Stimulated activated naive B cell treated with anti-CD40 and anti-IgM and Interleukin-4, amounts not matched to agents 10 μg/mL and 1 μg/mL and 100 μg/mL, for 72 hours (primary cell): ENCODE data around the gene CRACR2A.

Source experiments
- ATAC-seq, 2 donors: fragments of 150-1000 bp; cut with Tn5 transposase; replicated peaks; 2 replicates each; pipeline ENCODE4 v1.10.0; 2021; ENCODE audit warnings: moderate library complexity in 1 of 2
- DNase-seq: peaks from one replicate; pipeline ENCODE4 v3.0.0; 2021
- H3K27ac Mint-ChIP-seq: one replicate; pipeline ENCODE4 v1.8.0; 2022; ENCODE audit warnings: mild to moderate bottlenecking, mixed read lengths
- H3K27me3 Mint-ChIP-seq, 2 donors: one replicate each; pipeline ENCODE4 v1.8.0; 2022; ENCODE audit warnings: mixed read lengths in 2 of 2
- H3K36me3 Mint-ChIP-seq, 2 donors: one replicate each; pipeline ENCODE4 v1.8.0; 2022; ENCODE audit warnings: mixed read lengths in 2 of 2, mild to moderate bottlenecking in 1 of 2
- H3K4me1 Mint-ChIP-seq, 2 donors: one replicate each; pipeline ENCODE4 v1.8.0; 2022; ENCODE audit warnings: mixed read lengths in 2 of 2, mild to moderate bottlenecking in 1 of 2
- H3K4me3 Mint-ChIP-seq, 2 donors: one replicate each; pipeline ENCODE4 v1.8.0; 2022; ENCODE audit warnings: mild to moderate bottlenecking in 2 of 2, mixed read lengths in 2 of 2, moderate library complexity in 1 of 2
- H3K9me3 Mint-ChIP-seq, 2 donors: one replicate each; pipeline ENCODE4 v1.8.0; 2022; ENCODE audit warnings: mixed read lengths in 2 of 2, mild to moderate bottlenecking in 1 of 2

CRACR2A gene

DNA sequence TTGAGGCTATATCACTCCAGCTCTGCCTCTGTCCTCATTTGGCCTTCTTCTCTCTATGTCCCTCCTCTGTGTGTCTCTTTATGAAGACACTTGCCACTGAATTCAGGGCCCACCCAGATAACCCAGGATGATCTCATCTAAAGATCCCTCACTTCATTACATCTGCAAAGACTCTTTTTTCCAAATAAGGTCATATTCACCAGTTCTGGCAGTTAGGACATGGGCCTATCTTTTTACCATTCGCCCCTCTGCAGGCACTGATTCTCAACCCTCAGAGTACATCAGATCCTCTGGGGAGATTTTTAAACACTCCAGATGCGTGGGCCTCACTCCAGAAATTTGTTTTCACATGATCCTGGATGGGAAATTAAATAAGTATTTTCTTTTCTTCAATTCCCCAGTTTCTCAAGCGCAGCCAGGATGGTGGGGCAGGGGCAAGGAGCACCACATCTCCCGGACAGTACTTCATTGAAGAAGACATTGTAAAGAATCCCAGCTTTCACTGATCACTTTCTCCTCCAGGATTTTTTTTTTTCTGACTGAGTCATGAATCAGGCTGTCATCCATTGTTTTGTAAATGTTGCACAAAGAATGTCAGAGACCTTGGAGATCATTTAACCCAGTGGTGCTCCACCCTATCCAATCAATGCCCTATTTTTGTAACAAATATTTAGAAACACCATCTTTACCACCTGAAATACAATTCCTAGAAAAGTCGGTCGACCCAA, 27.4 kb downstream of the CRACR2A start:
- Mint-ChIP-seq H3K4me3 (no peak overlapping the region), H3K9me3 (no peaks in the 10 kb centered on the region), H3K4me1 (peaks cover 9 to 13% of the 10 kb centered on the region in 2 donors), H3K27me3 (no peaks in the 10 kb centered on the region), H3K36me3 (peaks cover 56 to 81% of the 10 kb centered on the region in 2 donors), H3K27ac (no peak overlapping the region)
- DNase-seq, result no peak
- no peak for ATAC-seq

DNA sequence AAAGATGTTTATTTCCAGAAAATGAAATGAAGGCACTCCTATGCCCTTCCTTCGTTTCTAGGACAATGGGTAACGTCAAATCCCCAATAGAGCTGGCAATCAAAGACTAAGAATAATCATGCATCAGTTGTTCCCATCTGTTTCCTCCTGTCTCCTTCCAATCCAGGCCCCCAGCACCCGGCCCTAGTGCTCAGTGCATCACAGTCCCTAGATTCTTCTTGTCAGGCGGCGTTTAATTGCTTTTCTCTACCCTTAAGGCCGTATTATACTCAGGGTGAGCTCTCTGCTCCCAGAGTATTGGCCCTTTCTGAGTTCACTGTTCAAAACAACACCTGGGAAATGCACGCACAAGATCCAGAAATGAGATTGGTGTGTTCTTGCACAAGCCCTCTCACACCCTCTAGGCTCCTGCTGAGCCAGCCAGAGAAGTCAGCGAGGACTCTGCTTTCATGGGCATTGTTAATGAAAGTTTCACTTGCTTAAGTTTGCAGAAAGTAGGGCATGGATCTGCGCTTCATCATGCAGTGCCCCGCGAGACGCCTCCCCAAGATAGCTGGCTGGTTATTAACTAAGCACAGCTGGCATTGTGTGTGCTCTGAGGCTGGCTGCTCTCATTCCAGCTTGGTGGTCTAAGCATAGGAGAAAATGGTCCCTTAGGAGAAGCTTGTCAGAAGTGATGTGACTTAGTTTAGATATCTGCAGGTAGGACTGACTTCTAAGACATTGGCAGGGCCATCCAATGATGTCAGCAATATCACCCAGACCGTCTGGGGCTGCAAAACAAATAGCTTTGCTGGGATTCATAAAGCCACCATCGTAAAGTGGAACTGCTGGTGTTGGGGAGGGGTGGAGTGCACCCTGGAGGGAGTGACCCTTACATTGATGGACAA, 28.7 kb downstream of the CRACR2A start:
- ATAC-seq, result no peak
- DNase-seq, result no peak
- H3K9me3 Mint-ChIP-seq, result no peaks in the 10 kb centered on the region
- peaks cover 45 to 79% of the 10 kb centered on the region in 2 donors for H3K36me3 Mint-ChIP-seq
- H3K4me3 Mint-ChIP-seq, result no peak overlapping the region
- peaks cover 11 to 24% of the 10 kb centered on the region in 2 donors for H3K4me1 Mint-ChIP-seq
- no peak overlapping the region for H3K27ac Mint-ChIP-seq
- no peaks in the 10 kb centered on the region for H3K27me3 Mint-ChIP-seq

DNA sequence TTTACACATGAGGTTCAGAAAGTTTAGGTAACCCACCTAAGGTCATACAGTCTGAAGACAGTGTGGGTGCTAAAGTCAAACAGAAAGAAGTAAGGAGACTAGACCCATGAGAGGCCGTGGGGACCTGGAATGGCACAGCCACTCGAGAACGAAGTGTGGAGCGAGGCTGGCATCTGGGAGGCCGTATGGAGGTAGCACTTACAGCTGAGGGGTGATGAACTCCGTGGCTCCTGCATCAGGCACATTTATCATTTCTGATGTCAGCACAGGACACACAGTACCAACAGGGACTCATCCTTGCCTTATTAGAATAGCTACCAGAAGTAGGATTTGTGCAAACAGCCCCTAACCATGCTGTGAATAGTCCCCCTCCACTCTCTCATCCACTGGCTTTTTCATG, 30.5 kb downstream of the CRACR2A start:
- no peak for ATAC-seq
- DNase-seq, result no peak
- Mint-ChIP-seq H3K4me1 (peaks cover 12 to 30% of the 10 kb centered on the region in 2 donors), H3K36me3 (peaks cover 39 to 77% of the 10 kb centered on the region in 2 donors), H3K4me3 (no peak overlapping the region), H3K9me3 (no peaks in the 10 kb centered on the region), H3K27ac (no peak overlapping the region), H3K27me3 (no peaks in the 10 kb centered on the region)

DNA sequence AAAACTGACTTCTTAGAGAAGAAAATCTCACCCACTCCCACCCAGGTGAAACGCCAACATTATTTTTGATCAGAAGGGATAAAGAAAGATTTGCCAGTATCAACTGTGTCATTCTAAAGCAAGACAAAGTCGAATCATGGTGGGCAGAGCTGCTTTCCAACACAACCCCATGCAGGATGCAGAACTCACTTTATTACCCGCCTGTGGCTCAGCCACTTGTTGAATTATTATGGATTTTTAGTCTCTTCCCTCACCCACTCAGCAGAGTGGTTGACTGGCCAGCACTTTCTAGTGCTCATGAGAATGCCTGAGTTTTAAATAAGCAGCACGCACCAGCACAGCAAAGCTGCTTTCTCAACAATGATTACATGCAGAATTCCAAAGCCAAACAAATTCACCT, 32.1 kb downstream of the CRACR2A start:
- ATAC-seq (no peak), DNase-seq (no peak)
- Mint-ChIP-seq H3K9me3 (no peaks in the 10 kb centered on the region), H3K36me3 (peaks cover 31 to 65% of the 10 kb centered on the region in 2 donors), H3K4me1 (peaks cover 13 to 30% of the 10 kb centered on the region in 2 donors), H3K4me3 (no peak overlapping the region), H3K27ac (no peak overlapping the region), H3K27me3 (no peaks in the 10 kb centered on the region)

DNA sequence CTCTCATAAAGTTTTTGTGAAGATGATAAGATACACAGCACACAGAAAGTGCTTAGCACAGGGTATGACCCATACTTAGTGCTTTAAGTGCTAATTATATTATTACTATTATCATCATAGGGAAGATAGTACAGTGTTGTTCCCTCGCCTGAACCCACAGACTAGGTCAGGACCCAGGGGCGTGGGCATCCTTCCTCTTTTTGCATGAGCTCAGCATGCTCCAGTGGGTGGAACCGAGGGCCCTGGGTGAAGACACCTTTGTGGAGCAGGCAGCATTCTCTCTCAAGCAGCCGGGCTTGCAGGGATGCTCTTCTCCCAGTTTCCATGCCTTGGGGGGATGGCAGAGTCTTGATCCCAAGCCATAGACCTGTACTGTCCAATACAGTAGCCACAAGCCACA, 34.8 kb downstream of the CRACR2A start:
- Mint-ChIP-seq H3K4me1 (peaks cover 15 to 30% of the 10 kb centered on the region in 2 donors), H3K9me3 (no peaks in the 10 kb centered on the region), H3K4me3 (no peak overlapping the region), H3K27ac (no peak overlapping the region), H3K36me3 (peaks cover 14 to 50% of the 10 kb centered on the region in 2 donors), H3K27me3 (no peaks in the 10 kb centered on the region)
- DNase-seq (peak; percentile 12), ATAC-seq (peak; percentile 83 to 95)

DNA sequence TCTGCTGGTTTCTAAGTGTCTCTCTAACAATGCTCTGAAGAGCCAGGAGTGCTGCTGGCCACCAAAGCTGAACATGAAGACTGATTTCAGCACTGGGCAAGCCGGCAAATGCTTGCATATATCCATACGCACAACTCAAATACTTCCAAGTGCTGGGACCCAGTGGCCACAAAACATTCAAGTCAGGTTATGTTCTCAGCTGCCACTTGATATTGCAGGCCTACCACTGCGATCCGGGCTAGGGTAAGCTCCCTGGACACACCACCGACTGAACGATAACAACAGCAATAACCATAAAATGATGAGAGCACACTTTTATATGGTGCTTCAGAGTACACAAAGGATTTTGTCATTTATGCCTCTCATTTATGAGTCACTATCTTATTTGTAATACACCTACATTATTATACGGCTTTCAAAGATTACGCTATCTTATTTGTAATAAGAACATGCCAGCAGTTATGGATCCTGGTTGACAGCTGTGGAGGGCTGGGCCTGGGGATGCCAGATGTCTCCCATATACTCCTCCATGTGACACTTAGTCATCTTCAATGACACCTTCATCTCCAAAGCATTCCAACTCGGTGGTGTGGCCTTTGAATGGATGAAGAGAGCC, 35.5 kb downstream of the CRACR2A start:
- H3K9me3 Mint-ChIP-seq, result no peaks in the 10 kb centered on the region
- peaks cover 8 to 46% of the 10 kb centered on the region in 2 donors for H3K36me3 Mint-ChIP-seq
- no peak overlapping the region for H3K27ac Mint-ChIP-seq
- DNase-seq, result no peak
- H3K4me3 Mint-ChIP-seq, result no peak overlapping the region
- ATAC-seq, result no peak
- no peaks in the 10 kb centered on the region for H3K27me3 Mint-ChIP-seq
- peaks cover 15 to 30% of the 10 kb centered on the region in 2 donors for H3K4me1 Mint-ChIP-seq

DNA sequence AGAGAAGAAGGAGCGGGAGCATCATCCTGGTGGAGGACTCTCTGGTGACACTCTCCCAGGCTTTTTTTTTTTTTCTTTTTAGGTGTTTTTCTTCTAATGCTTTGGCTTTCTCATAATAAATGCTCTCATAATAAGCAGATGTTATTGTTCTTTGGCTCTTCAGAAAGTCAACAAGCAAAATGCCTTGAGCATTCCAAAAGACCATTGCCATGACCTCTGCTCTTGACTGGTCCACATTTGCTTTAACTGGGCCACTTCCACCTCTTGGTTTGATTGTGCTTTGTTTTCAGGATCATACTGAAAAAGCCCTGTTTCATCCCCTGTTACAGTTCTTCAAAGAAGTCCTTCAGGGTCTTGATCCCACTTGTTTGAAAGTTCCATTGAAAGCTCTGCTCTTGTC, 36.9 kb downstream of the CRACR2A start:
- Mint-ChIP-seq H3K9me3 (no peaks in the 10 kb centered on the region), H3K27me3 (no peaks in the 10 kb centered on the region), H3K4me3 (no peak overlapping the region), H3K27ac (no peak overlapping the region), H3K36me3 (peaks cover 10 to 46% of the 10 kb centered on the region in 2 donors), H3K4me1 (peaks cover 15 to 28% of the 10 kb centered on the region in 2 donors)
- ATAC-seq (no peak), DNase-seq (no peak)

DNA sequence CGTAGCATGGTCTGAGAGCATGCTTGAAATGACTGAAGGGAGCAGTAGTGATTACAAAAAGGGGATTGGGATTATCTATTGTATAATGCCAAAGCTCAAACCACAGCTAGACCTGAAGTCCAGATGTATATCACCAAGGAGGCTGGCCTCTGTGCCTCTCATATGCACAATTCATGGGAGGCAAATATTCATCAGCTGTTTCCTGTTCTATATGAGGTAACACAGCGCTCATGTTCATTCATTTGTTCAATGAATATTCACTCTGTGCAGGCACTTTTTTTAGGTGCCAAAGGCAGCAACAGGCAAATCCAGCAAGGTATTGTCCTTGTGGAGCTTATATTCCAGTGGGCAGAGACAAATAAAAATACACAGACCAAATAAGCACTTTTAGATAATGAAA, 39.0 kb downstream of the CRACR2A start:
- no peaks in the 10 kb centered on the region for H3K9me3 Mint-ChIP-seq
- H3K36me3 Mint-ChIP-seq, result peaks cover 11 to 44% of the 10 kb centered on the region in 2 donors
- H3K27ac Mint-ChIP-seq, result no peak overlapping the region
- no peak for ATAC-seq
- H3K27me3 Mint-ChIP-seq, result no peaks in the 10 kb centered on the region
- H3K4me3 Mint-ChIP-seq, result no peak overlapping the region
- H3K4me1 Mint-ChIP-seq, result peaks cover 10 to 13% of the 10 kb centered on the region in 2 donors
- DNase-seq, result no peak

DNA sequence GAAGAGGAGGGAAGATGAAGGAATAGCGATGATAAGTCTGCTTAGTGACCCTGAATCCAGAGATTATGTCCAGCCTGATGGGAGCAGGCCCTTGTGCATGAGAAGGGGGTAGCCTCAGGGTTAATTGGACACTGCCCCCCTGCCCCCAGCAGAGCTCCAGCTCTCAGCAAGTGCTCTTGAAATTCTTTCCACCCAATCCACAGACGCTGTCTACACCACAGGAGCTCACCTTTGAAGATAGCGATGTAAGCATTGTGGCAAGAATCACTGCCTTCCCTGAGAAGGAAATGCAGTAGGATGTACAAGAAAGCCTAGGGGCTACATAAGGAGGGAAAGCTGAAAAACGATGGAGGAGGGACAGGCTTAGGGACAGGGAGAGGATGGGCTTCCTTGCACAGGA, 39.4 kb downstream of the CRACR2A start:
- peaks cover 6 to 11% of the 10 kb centered on the region in 2 donors for H3K4me1 Mint-ChIP-seq
- H3K27me3 Mint-ChIP-seq, result no peaks in the 10 kb centered on the region
- no peaks in the 10 kb centered on the region for H3K9me3 Mint-ChIP-seq
- H3K36me3 Mint-ChIP-seq, result peaks cover 16 to 43% of the 10 kb centered on the region in 2 donors
- DNase-seq (no peak), ATAC-seq (no peak)
- no peak overlapping the region for H3K4me3 Mint-ChIP-seq
- no peak overlapping the region for H3K27ac Mint-ChIP-seq

DNA sequence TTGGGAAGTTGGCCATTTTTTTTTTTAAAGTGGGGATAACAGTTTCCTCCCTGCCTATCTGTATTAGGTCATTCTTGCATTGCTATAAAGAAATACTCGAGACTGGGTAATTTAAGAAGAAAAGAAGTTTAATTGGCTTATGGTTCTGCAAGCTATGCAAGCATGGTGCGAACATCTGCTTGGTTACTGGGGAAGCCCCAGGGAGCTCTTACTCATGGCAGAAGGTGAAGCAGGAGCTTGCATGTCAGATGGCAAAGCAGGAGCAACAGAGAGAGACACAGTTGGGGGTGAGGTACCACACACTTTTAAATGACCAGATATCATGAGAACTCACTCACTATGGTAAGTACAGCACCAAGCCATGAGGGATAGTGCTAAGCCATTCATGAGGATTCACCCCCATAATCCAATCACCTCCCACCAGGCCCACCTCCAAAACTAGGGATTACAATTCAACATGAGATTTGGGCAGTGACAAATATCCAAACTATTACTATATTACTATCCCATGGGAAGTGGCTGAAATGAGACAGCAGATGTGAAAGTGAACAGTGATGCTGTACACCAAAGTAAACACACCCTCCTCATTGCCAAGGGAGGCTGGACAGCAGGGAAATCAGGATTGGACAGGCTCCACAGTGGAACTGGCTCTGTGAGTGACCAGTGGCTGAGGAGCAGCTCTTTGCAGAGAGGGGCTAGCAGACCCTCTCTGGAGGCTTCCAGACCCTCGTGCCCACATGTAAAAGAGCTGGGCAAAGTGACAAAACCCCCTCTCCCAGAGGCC, 40.5 kb downstream of the CRACR2A start:
- H3K9me3 Mint-ChIP-seq, result no peaks in the 10 kb centered on the region
- peaks cover 0 to 7% of the 10 kb centered on the region in 2 donors for H3K4me1 Mint-ChIP-seq
- no peak overlapping the region for H3K4me3 Mint-ChIP-seq
- no peaks in the 10 kb centered on the region for H3K27me3 Mint-ChIP-seq
- H3K27ac Mint-ChIP-seq, result no peak overlapping the region
- ATAC-seq (no peak), DNase-seq (no peak)
- H3K36me3 Mint-ChIP-seq, result peaks cover 15 to 39% of the 10 kb centered on the region in 2 donors

DNA sequence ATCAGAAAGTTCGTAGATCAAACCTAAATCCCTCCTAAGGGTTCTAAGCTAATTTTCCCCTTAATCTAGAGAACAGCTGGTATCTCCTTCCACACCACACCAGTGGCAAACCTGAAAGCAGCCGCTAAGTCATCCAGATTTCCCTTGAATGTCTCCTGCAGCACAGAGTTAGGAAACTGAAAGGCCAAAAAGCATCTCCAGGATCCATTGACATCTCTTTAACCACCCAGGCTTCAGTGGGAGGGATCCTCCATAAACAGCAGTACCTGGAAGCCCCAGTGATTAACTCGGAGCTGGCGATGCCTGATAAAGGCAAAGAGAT, 47.6 kb downstream of the CRACR2A start:
- Mint-ChIP-seq H3K4me1 (peaks cover 2 to 6% of the 10 kb centered on the region in 2 donors), H3K9me3 (peaks cover 0 to 5% of the 10 kb centered on the region in 2 donors), H3K27me3 (no peaks in the 10 kb centered on the region), H3K4me3 (no peak overlapping the region), H3K36me3 (peaks cover 28 to 38% of the 10 kb centered on the region in 2 donors), H3K27ac (peak overlapping the region; percentile 37)
- DNase-seq, result no peak
- no peak for ATAC-seq

DNA sequence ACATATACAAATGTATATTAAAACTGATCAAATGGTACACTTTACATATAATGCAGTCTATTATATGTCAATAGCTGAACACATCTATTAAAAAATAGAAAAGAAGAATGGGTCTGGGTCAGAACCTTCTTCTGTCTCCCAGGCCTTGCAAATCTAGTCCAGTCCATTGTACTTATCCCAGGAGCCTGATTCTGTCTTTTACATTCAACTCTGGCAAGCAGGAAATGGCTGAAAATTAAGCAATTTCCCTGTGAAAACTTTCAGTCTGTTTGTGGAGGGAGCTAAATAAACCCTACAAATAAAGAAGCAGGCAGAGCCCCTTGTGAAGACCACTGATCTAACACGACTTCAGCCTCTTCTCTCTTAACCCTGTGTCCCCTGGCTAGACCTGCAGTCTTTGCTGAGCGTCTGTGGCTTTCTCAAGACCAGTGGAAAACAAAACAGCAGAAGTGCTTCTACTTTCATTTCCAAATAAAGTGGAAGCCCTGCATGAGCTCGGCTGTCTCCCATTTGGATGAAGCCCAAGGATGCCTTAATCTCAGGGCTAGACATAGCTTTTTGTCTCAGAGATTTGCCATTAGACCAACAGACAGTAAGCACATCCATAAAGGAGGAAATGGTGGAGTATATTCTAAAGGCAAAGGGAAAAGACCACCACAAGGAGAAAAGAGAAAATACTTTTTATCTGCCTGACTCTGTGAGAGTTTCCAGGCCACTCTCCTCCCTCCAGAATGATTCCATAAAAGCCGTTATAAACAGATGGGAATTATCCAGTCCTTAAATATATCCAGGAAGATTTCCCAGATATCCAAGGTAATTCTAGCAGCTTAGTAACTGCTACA, 48.2 kb downstream of the CRACR2A start:
- Mint-ChIP-seq H3K36me3 (peaks cover 28 to 33% of the 10 kb centered on the region in 2 donors), H3K27ac (peak overlapping the region; percentile 56), H3K4me1 (peaks cover 2 to 6% of the 10 kb centered on the region in 2 donors), H3K27me3 (no peaks in the 10 kb centered on the region), H3K4me3 (no peak overlapping the region), H3K9me3 (peaks cover 0 to 5% of the 10 kb centered on the region in 2 donors)
- DNase-seq, result no peak
- ATAC-seq, result no peak

DNA sequence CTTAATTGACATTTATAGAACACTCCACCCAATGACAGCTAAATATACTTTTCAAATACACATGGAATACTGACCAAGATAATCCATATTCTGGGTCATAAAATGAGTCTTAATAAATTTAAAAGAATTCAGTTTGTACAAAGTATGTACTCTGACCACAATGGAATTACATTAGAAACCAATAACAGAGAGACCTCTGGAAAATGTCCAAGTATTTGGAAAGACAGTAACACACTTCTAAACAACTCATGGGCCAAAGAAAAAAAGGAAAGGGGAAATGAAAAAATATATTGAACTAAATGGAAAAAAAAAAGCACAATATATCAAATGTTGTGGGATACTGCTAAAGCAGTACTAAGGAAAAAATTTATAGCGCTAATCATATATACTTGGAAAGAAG, 52.0 kb downstream of the CRACR2A start:
- Mint-ChIP-seq H3K27me3 (no peaks in the 10 kb centered on the region), H3K36me3 (peaks cover 26 to 37% of the 10 kb centered on the region in 2 donors), H3K4me1 (peaks cover 0 to 6% of the 10 kb centered on the region in 2 donors), H3K4me3 (no peak overlapping the region), H3K27ac (no peak overlapping the region), H3K9me3 (peaks cover 0 to 5% of the 10 kb centered on the region in 2 donors)
- DNase-seq (no peak), ATAC-seq (no peak)
